Hepatocyte (in vitro differentiated cells): Measurements from ENCODE around the gene SNHG17. TPM values are rescaled to one million over a fixed set of nuclear protein-coding genes. Genes with fewer than 3 reads are reported as not detected.

Experiments used
- DNase-seq: peaks from one replicate; pipeline ENCODE4 v3.0.0-alpha.2; 2016; ENCODE audit warnings: low spot score
- H2AFZ ChIP-seq: fragments of 200-600 bp; sonication (generic); 2 replicates; pipeline ENCODE4 v1.6.0; 2016; ENCODE audit warnings: antibody characterized with exemption, mild to moderate bottlenecking
- H3K27ac ChIP-seq: fragments of 200-600 bp; sonication (generic); 2 replicates; pipeline ENCODE4 v1.5.1; 2016; ENCODE audit warnings: mild to moderate bottlenecking
- H3K27me3 ChIP-seq: fragments of 200-600 bp; sonication (generic); 2 replicates; pipeline ENCODE4 v1.6.1; 2016
- H3K36me3 ChIP-seq: fragments of 200-600 bp; sonication (generic); replicated peaks from 2 replicates; pipeline ENCODE4 v1.5.1; 2016; ENCODE audit warnings: low read depth; ENCODE audit not compliant: insufficient read depth
- H3K4me1 ChIP-seq: fragments of 200-600 bp; sonication (generic); 2 replicates; pipeline ENCODE4 v1.5.1; 2016; ENCODE audit warnings: mild to moderate bottlenecking, moderate library complexity; ENCODE audit not compliant: insufficient read depth
- H3K4me2 ChIP-seq: fragments of 200-600 bp; sonication (generic); 2 replicates; pipeline ENCODE4 v1.6.0; 2016
- H3K4me3 ChIP-seq: fragments of 200-600 bp; sonication (generic); 2 replicates; pipeline ENCODE4 v1.5.1; 2016; ENCODE audit warnings: mild to moderate bottlenecking
- H3K79me2 ChIP-seq: fragments of 200-600 bp; sonication (generic); 2 replicates; pipeline ENCODE4 v1.6.0; 2017; ENCODE audit warnings: mild to moderate bottlenecking
- H3K9me2 ChIP-seq: fragments of 200-600 bp; sonication (generic); replicated peaks from 2 replicates; pipeline ENCODE4 v1.6.0; 2017; ENCODE audit warnings: mild to moderate bottlenecking; ENCODE audit not compliant: insufficient read depth
- H3K9me3 ChIP-seq: fragments of 200-600 bp; sonication (generic); 2 replicates; pipeline ENCODE4 v1.5.1; 2016; ENCODE audit warnings: low read depth, mild to moderate bottlenecking
- H4K20me1 ChIP-seq: fragments of 200-600 bp; sonication (generic); 2 replicates; pipeline ENCODE4 v1.6.0; 2016; ENCODE audit warnings: mild to moderate bottlenecking; ENCODE audit not compliant: insufficient read depth, poor library complexity, severe bottlenecking
- EZH2 ChIP-seq: fragments of 200-600 bp; sonication (generic); IDR thresholded peaks from 2 replicates; pipeline ENCODE4 v1.6.1; 2016; ENCODE audit warnings: antibody characterized with exemption, mild to moderate bottlenecking, borderline replicate concordance
- EZH2phosphoT487 ChIP-seq: fragments of 200-600 bp; sonication (generic); IDR thresholded peaks from one replicate; pipeline ENCODE4 v1.6.1; 2018; ENCODE audit warnings: antibody characterized with exemption, mild to moderate bottlenecking, low read depth, moderate library complexity; ENCODE audit not compliant: unreplicated experiment, severe bottlenecking
- WGBS: methylation state at CpG from one replicate; pipeline ENCODE4 v1.1.6; 2016; ENCODE audit warnings: low lambda C conversion rate; ENCODE audit errors: missing lambda C conversion rate; 5-methylcytosine and 5-hydroxymethylcytosine counted together
- polyA plus RNA-seq: library from polyadenylated mRNA; unstranded; fragments of >200 nt; fragmentation: Nextera tagmentation; extraction: Ambion mirVana; gene quantifications from 2 replicates; pipeline ENCODE4 v1.2.1, GENCODE V29; 2016
- total RNA-seq: library from RNA; depleted of rRNA; stranded (reverse); fragments of >200 nt; gene quantifications from 2 replicates; pipeline ENCODE4 v1.2.3, GENCODE V29; 2014
- TF ChIP-seq, protein P1 (sequence below): fragments of 200-600 bp; sonication (generic); IDR thresholded peaks from 2 replicates; pipeline ENCODE4 v1.5.1; 2016; ENCODE audit warnings: antibody characterized with exemption, mild to moderate bottlenecking; ENCODE audit not compliant: poor library complexity

The SNHG17 gene
- total and polyA plus RNA-seq, 2 experiments from 2014 or later, result 8.5 to 24.3 TPM

DNA sequence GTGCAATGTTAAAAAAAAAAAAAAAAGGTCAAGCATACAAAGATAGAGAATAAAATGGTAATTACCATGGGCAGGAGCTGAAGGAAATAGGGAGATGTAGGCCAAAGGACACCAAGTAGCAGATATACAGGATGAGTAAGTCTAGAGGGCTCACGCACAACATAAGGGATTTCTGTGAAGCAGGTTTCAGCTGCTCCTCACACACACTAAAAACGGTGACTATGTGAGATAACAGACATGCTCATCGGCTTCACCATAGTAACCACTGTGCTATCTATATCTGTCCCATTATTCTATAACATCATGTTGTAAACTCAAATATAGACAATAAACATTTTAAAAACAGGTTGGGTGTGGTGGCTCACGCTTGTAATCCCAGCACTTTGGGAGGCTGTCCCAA, 11.6 kb downstream of the SNHG17 start:
- H4K20me1 ChIP-seq, result peaks cover 15% of the 10 kb centered on the region

DNA sequence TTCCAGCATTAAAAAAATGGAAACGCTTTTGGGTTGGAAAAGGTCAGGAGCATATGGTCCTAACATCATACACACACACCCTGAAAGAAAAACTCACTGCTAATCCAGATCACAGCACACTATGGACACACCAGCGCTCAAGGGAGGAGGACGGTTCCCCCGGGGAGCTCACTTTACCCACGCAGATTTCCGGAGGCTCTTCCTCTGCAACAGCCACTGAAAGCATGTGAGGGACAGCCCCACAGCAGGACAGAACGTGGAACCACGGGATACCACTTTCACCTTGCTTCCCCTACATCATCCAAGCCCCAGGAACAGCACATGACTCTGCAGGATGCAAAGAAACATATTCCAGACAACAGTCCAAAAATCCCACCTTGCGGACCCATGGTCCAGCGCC, 13.2 kb downstream of the SNHG17 start:
- no peak overlapping the region for H3K27ac ChIP-seq
- no peaks in the 10 kb centered on the region for H3K36me3 ChIP-seq
- no peaks in the 10 kb centered on the region for H3K79me2 ChIP-seq
- peaks cover 11% of the 10 kb centered on the region for H4K20me1 ChIP-seq
- no peak for TF ChIP-seq EZH2
- TF ChIP-seq EZH2phosphoT487, result no peak
- TF ChIP-seq, protein P1, sequence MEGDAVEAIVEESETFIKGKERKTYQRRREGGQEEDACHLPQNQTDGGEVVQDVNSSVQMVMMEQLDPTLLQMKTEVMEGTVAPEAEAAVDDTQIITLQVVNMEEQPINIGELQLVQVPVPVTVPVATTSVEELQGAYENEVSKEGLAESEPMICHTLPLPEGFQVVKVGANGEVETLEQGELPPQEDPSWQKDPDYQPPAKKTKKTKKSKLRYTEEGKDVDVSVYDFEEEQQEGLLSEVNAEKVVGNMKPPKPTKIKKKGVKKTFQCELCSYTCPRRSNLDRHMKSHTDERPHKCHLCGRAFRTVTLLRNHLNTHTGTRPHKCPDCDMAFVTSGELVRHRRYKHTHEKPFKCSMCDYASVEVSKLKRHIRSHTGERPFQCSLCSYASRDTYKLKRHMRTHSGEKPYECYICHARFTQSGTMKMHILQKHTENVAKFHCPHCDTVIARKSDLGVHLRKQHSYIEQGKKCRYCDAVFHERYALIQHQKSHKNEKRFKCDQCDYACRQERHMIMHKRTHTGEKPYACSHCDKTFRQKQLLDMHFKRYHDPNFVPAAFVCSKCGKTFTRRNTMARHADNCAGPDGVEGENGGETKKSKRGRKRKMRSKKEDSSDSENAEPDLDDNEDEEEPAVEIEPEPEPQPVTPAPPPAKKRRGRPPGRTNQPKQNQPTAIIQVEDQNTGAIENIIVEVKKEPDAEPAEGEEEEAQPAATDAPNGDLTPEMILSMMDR, result no peak
- no peak overlapping the region for H3K4me2 ChIP-seq
- H2AFZ ChIP-seq, result no peak overlapping the region
- H3K27me3 ChIP-seq, result no peaks in the 10 kb centered on the region
- H3K4me1 ChIP-seq, result no peaks in the 10 kb centered on the region
- WGBS, result 97% methylated on average over 10 of the region's 10 CpGs
- no peaks in the 10 kb centered on the region for H3K9me3 ChIP-seq
- no peaks in the 10 kb centered on the region for H3K9me2 ChIP-seq
- DNase-seq, result no peak
- no peak overlapping the region for H3K4me3 ChIP-seq

More for the DNA sequence above, 11.6 kb downstream of the SNHG17 start:
- H3K36me3 ChIP-seq, result no peaks in the 10 kb centered on the region
- no peak overlapping the region for H3K27ac ChIP-seq
- no peak overlapping the region for H2AFZ ChIP-seq
- WGBS, result 84% methylated on average over 4 of the region's 4 CpGs
- TF ChIP-seq EZH2phosphoT487, result no peak
- TF ChIP-seq, protein P1, result no peak
- TF ChIP-seq EZH2, result no peak
- no peaks in the 10 kb centered on the region for H3K79me2 ChIP-seq
- no peaks in the 10 kb centered on the region for H3K4me1 ChIP-seq
- H3K9me2 ChIP-seq, result no peaks in the 10 kb centered on the region
- H3K4me2 ChIP-seq, result no peak overlapping the region
- H3K4me3 ChIP-seq, result no peak overlapping the region
- no peak for DNase-seq
- no peaks in the 10 kb centered on the region for H3K9me3 ChIP-seq
- H3K27me3 ChIP-seq, result no peaks in the 10 kb centered on the region

DNA sequence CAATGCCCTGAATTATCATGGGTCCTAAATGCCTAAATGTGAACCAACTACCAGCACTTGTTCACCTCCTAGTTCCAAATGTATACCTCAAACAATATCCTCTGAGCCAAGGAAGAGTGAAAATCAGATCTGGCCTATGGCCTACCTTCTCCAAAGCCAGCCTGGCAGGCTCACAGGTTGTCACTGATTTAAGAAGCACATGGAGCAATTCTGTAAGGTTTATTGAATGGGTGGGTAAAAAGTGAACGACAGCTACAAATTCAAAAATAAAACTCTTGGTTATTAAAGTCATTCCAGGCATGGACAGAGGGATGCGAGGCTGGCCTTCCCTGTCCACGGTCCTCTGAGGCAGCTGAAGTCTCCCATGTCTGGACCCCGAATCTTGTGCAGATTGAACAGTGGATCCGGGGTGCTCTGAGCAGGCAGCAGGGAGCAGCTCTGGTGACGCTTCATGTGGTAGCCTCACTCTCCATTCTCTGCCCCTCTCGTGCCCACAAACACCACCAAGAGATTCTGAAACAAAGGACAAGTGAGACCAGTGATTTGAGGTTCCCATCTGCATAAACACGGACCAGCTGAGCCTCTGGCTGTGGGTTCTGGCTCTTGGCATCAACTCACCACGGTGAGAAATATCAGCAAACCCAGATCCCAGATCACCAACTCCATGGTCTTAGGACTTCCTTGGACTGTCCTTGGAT, 14.6 kb downstream of the SNHG17 start:
- no peaks in the 10 kb centered on the region for H3K9me3 ChIP-seq
- no peak overlapping the region for H3K4me2 ChIP-seq
- H2AFZ ChIP-seq, result no peak overlapping the region
- no peaks in the 10 kb centered on the region for H3K27me3 ChIP-seq
- H3K9me2 ChIP-seq, result no peaks in the 10 kb centered on the region
- H3K79me2 ChIP-seq, result no peaks in the 10 kb centered on the region
- H3K4me1 ChIP-seq, result no peaks in the 10 kb centered on the region
- H4K20me1 ChIP-seq, result peaks cover 4% of the 10 kb centered on the region
- WGBS, result 97% methylated on average over 9 of the region's 9 CpGs
- no peak overlapping the region for H3K4me3 ChIP-seq
- TF ChIP-seq EZH2phosphoT487 (no peak), EZH2 (no peak)
- TF ChIP-seq, protein P1, result no peak
- no peaks in the 10 kb centered on the region for H3K36me3 ChIP-seq
- no peak for DNase-seq
- H3K27ac ChIP-seq, result no peak overlapping the region
